Measurements from ENCODE around the gene SNCB. TPM values are rescaled to one million over a fixed set of nuclear protein-coding genes. Genes with fewer than 3 reads are reported as not detected.

Gene SNCB
- total RNA-seq, 1 donor from 2014 or later, result 0.24 TPM

DNA sequence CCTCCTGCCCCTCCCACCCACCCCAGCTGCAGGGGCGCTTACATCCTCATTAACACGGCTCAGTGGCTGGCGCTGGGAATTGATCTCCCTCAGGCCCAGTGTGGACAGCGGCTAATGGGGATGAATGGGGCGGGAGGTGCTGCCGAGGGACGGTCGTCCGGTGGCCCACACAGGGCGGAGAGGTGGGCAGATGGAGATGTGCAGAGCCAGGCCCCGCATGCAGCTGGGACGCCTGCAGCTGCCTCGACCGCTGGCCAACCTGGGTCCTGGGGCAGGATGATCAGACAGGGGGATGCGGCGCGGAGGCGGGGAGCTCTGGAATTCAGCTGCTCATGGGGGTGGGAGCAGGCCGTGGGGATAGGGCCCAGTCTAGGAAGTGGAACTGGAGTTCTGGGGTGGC, 34.6 kb upstream of the SNCB start:
- Mint-ChIP-seq H3K4me3 (ENCODE audit: low read depth) (no peak overlapping the region), H3K27me3 (peaks cover 27% of the 10 kb centered on the region), H3K36me3 (ENCODE audit: insufficient read depth) (no peaks in the 10 kb centered on the region), H3K27ac (no peak overlapping the region), H3K9me3 (ENCODE audit: low read depth) (no peaks in the 10 kb centered on the region), H3K4me1 (ENCODE audit: low read depth) (no peaks in the 10 kb centered on the region)
- TF ChIP-seq, protein P1, sequence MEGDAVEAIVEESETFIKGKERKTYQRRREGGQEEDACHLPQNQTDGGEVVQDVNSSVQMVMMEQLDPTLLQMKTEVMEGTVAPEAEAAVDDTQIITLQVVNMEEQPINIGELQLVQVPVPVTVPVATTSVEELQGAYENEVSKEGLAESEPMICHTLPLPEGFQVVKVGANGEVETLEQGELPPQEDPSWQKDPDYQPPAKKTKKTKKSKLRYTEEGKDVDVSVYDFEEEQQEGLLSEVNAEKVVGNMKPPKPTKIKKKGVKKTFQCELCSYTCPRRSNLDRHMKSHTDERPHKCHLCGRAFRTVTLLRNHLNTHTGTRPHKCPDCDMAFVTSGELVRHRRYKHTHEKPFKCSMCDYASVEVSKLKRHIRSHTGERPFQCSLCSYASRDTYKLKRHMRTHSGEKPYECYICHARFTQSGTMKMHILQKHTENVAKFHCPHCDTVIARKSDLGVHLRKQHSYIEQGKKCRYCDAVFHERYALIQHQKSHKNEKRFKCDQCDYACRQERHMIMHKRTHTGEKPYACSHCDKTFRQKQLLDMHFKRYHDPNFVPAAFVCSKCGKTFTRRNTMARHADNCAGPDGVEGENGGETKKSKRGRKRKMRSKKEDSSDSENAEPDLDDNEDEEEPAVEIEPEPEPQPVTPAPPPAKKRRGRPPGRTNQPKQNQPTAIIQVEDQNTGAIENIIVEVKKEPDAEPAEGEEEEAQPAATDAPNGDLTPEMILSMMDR (IDR thresholded peaks at IDR 0.05; ENCODE audit: unreplicated experiment), result no peak
- no peak for DNase-seq (ENCODE audit: low spot score, unreplicated experiment)

GRCh38 chr5:176664479-176664878, 34.1 kb upstream of the SNCB start:
- DNase-seq (ENCODE audit: low spot score, unreplicated experiment), result no peak
- Mint-ChIP-seq H3K4me3 (ENCODE audit: low read depth) (no peak overlapping the region), H3K4me1 (ENCODE audit: low read depth) (no peaks in the 10 kb centered on the region), H3K27ac (no peak overlapping the region), H3K36me3 (ENCODE audit: insufficient read depth) (no peaks in the 10 kb centered on the region), H3K9me3 (ENCODE audit: low read depth) (no peaks in the 10 kb centered on the region), H3K27me3 (peaks cover 24% of the 10 kb centered on the region)
- TF ChIP-seq, protein P1 (IDR thresholded peaks at IDR 0.05; ENCODE audit: unreplicated experiment), result no peak

GRCh38 chr5:176663566-176663965, 33.2 kb upstream of the SNCB start:
- no peak overlapping the region for H3K27ac Mint-ChIP-seq
- H3K27me3 Mint-ChIP-seq, result peaks cover 20% of the 10 kb centered on the region
- DNase-seq (ENCODE audit: low spot score, unreplicated experiment), result no peak
- no peaks in the 10 kb centered on the region for H3K9me3 Mint-ChIP-seq (ENCODE audit: low read depth)
- H3K4me3 Mint-ChIP-seq (ENCODE audit: low read depth), result no peak overlapping the region
- H3K36me3 Mint-ChIP-seq (ENCODE audit: insufficient read depth), result no peaks in the 10 kb centered on the region
- TF ChIP-seq, protein P1 (IDR thresholded peaks at IDR 0.05; ENCODE audit: unreplicated experiment), result no peak
- no peaks in the 10 kb centered on the region for H3K4me1 Mint-ChIP-seq (ENCODE audit: low read depth)

- TF ChIP-seq, protein P1 (IDR thresholded peaks at IDR 0.05; ENCODE audit: unreplicated experiment), result no peak
- H3K36me3 Mint-ChIP-seq (ENCODE audit: insufficient read depth), result peaks cover 2% of the 10 kb centered on the region
- no peaks in the 10 kb centered on the region for H3K4me1 Mint-ChIP-seq (ENCODE audit: low read depth)
- no peak for DNase-seq (ENCODE audit: low spot score, unreplicated experiment)
- no peaks in the 10 kb centered on the region for H3K9me3 Mint-ChIP-seq (ENCODE audit: low read depth)
- no peak overlapping the region for H3K27ac Mint-ChIP-seq
- no peak overlapping the region for H3K4me3 Mint-ChIP-seq (ENCODE audit: low read depth)
- peaks cover 17% of the 10 kb centered on the region for H3K27me3 Mint-ChIP-seq
Measured at GRCh38 chr5:176662371-176663333, 32.3 kb upstream of the SNCB start.

DNA sequence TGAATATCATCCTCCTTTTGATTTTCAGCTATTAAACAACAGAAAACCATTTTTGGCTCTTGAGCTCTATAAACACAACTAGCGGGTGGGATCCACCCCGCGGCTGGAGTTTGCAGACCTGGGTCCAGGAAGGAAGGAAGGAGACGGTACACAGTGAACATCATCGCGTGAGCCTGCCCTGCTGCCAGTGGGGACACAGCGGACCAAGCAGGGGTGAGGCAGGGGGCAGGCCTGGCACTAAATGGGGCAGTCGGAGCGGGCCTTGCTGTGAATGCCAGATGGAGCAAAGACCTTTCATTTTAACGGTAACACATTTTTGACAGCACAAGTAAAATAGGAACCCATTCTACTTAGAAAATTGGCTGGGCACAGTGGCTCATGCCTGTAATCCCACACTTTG, 31.3 kb upstream of the SNCB start:
- H3K27ac Mint-ChIP-seq, result no peak overlapping the region
- DNase-seq (ENCODE audit: low spot score, unreplicated experiment), result no peak
- no peaks in the 10 kb centered on the region for H3K4me1 Mint-ChIP-seq (ENCODE audit: low read depth)
- TF ChIP-seq, protein P1 (IDR thresholded peaks at IDR 0.05; ENCODE audit: unreplicated experiment), result no peak
- peaks cover 17% of the 10 kb centered on the region for H3K27me3 Mint-ChIP-seq
- peaks cover 2% of the 10 kb centered on the region for H3K36me3 Mint-ChIP-seq (ENCODE audit: insufficient read depth)
- H3K4me3 Mint-ChIP-seq (ENCODE audit: low read depth), result no peak overlapping the region
- no peaks in the 10 kb centered on the region for H3K9me3 Mint-ChIP-seq (ENCODE audit: low read depth)

Measured in progenitor cell of endocrine pancreas (in vitro differentiated cells).